CD14-positive monocyte (primary cell): ENCODE measurements around the gene KAZN. TPM values are rescaled to one million over a fixed set of nuclear protein-coding genes. Genes with fewer than 3 reads are reported as not detected.
A peak's percentile ranks its signal among the peaks of the same experiment; 100 is the strongest.

Experiments used
- DNase-seq, 3 donors: peaks; one replicate each; pipeline ENCODE4 v3.0.0-alpha.2; 2011 to 2022
- H2AFZ ChIP-seq: 2 replicates; pipeline ENCODE4 v1.6.0; 2012; ENCODE audit warnings: mild to moderate bottlenecking, low read depth, low read length, inconsistent platforms; ENCODE audit not compliant: insufficient read depth, poor library complexity, severe bottlenecking
- H3K27ac ChIP-seq, 2 donors: 1 replicate in 1 of 2; 2 replicates in 1 of 2; pipeline ENCODE4 v1.5.1; 2012 to 2013; ENCODE audit warnings: low read length in 2 of 2, control low read depth in 1 of 2, inconsistent platforms in 1 of 2, low read depth in 1 of 2, mild to moderate bottlenecking in 1 of 2
- H3K27me3 ChIP-seq, 2 donors: one replicate each; pipeline versions ENCODE4 v1.6.0 to v1.6.1; 2011 to 2013; ENCODE audit warnings: low read length in 2 of 2; ENCODE audit not compliant: control insufficient read depth in 2 of 2, insufficient read depth in 2 of 2
- H3K36me3 ChIP-seq, 2 donors: replicated peaks in 1 of 2; 1 replicate in 1 of 2; 2 replicates in 1 of 2; pipeline versions ENCODE4 v1.5.1 to v1.6.1; 2012 to 2013; ENCODE audit warnings: low read length in 2 of 2, control low read depth in 1 of 2, inconsistent platforms in 1 of 2, mild to moderate bottlenecking in 1 of 2; ENCODE audit not compliant: insufficient read depth in 2 of 2, control insufficient read depth in 1 of 2
- H3K4me1 ChIP-seq, 2 donors: 1 replicate in 1 of 2; 2 replicates in 1 of 2; pipeline versions ENCODE4 v1.5.1 to v1.6.1; 2012 to 2013; ENCODE audit warnings: low read length in 2 of 2, control low read depth in 1 of 2, inconsistent platforms in 1 of 2, mild to moderate bottlenecking in 1 of 2, moderate library complexity in 1 of 2; ENCODE audit not compliant: insufficient read depth in 2 of 2, control insufficient read depth in 1 of 2
- H3K4me2 ChIP-seq: replicated peaks from 2 replicates; pipeline ENCODE3; 2012; ENCODE audit warnings: low read length, moderate library complexity, mild to moderate bottlenecking; ENCODE audit not compliant: poor library complexity, severe bottlenecking; ENCODE audit errors: extremely low read depth
- H3K4me3 ChIP-seq, 3 experiments: fragments of 200-600 bp in 1 of 3; sonication (generic) in 1 of 3; replicated peaks in 1 of 3; 1 replicate in 2 of 3; 2 replicates in 1 of 3; pipeline ENCODE4 v1.5.1; 2011 to 2013; ENCODE audit warnings: low read length in 3 of 3, mild to moderate bottlenecking in 3 of 3, control low read depth in 2 of 3, low read depth in 2 of 3, inconsistent platforms in 1 of 3, moderate library complexity in 1 of 3
- H3K79me2 ChIP-seq: 2 replicates; pipeline ENCODE4 v1.6.0; 2012; ENCODE audit warnings: mild to moderate bottlenecking, control low read depth, inconsistent platforms, low read length, moderate library complexity; ENCODE audit not compliant: insufficient read depth
- H3K9ac ChIP-seq: 2 replicates; pipeline ENCODE4 v1.6.0; 2017; ENCODE audit warnings: low read length, mild to moderate bottlenecking; ENCODE audit not compliant: insufficient read depth, poor library complexity, severe bottlenecking
- H3K9me3 ChIP-seq, 2 donors: replicated peaks in 1 of 2; 1 replicate in 1 of 2; 2 replicates in 1 of 2; pipeline versions ENCODE4 v1.5.1 to v1.6.1; 2012 to 2013; ENCODE audit warnings: low read length in 2 of 2, control low read depth in 1 of 2; ENCODE audit not compliant: control insufficient read depth in 1 of 2, insufficient read depth in 1 of 2
- H4K20me1 ChIP-seq: 2 replicates; pipeline ENCODE4 v1.6.0; 2012; ENCODE audit warnings: mild to moderate bottlenecking, low read length, control low read depth, moderate library complexity; ENCODE audit not compliant: insufficient read depth
- H3K27ac Mint-ChIP-seq, 7 donors: one replicate each; pipeline ENCODE4 v1.8.0; 2020; ENCODE audit warnings: mild to moderate bottlenecking in 7 of 7, mixed read lengths in 7 of 7, moderate library complexity in 6 of 7, inconsistent platforms in 2 of 7
- H3K27me3 Mint-ChIP-seq, 3 donors: one replicate each; pipeline ENCODE4 v1.8.0; 2021 to 2022; ENCODE audit warnings: low read depth in 3 of 3, mild to moderate bottlenecking in 3 of 3, mixed read lengths in 3 of 3, moderate library complexity in 3 of 3, inconsistent platforms in 1 of 3
- H3K36me3 Mint-ChIP-seq, 2 donors: one replicate each; pipeline ENCODE4 v1.8.0; 2020; ENCODE audit warnings: mixed read lengths in 2 of 2, inconsistent platforms in 1 of 2, mild to moderate bottlenecking in 1 of 2
- H3K4me1 Mint-ChIP-seq: one replicate; pipeline ENCODE4 v1.8.0; 2020; ENCODE audit warnings: mild to moderate bottlenecking, mixed read lengths
- H3K4me3 Mint-ChIP-seq, 2 donors: one replicate each; pipeline ENCODE4 v1.8.0; 2020; ENCODE audit warnings: mild to moderate bottlenecking in 2 of 2, mixed read lengths in 2 of 2, moderate library complexity in 1 of 2
- H3K9me3 Mint-ChIP-seq, 7 donors: one replicate each; pipeline ENCODE4 v1.8.0; 2020 to 2022; ENCODE audit warnings: mixed read lengths in 7 of 7, mild to moderate bottlenecking in 6 of 7, moderate library complexity in 6 of 7, inconsistent platforms in 2 of 7
- WGBS: methylation state at CpG from one replicate; pipeline ENCODE4 v1.1.5; 2013; ENCODE audit warnings: missing lambda C conversion rate; ENCODE audit not compliant: insufficient coverage; 5-methylcytosine and 5-hydroxymethylcytosine counted together
- intact Hi-C, 2 donors: fragments of 100-400 bp; cut with micrococcal nuclease; formaldehyde crosslinking; loops; one replicate each; pipeline versions ENCODE4 v1.15.0 to v1.15.1; 2023
- polyA plus RNA-seq, 3 donors: library from polyadenylated mRNA; depleted of rRNA in 1 of 3; unstranded in 2 of 3; stranded (reverse) in 1 of 3; fragments of 300-500 nt in 2 of 3; fragments of >200 nt in 1 of 3; fragmentation: Illumina TruSeq in 2 of 3; gene quantifications; 1 replicate in 2 of 3; 2 replicates in 1 of 3; pipeline ENCODE4 v1.2.3, GENCODE V29; 2012 to 2021
- TF ChIP-seq, protein P1 (sequence below): fragments of 200-600 bp; IDR thresholded peaks from one replicate; pipeline ENCODE4 v1.8.0; 2022; ENCODE audit warnings: antibody characterized with exemption, mild to moderate bottlenecking

KAZN gene
- polyA plus RNA-seq, 3 donors, result not detected

DNA sequence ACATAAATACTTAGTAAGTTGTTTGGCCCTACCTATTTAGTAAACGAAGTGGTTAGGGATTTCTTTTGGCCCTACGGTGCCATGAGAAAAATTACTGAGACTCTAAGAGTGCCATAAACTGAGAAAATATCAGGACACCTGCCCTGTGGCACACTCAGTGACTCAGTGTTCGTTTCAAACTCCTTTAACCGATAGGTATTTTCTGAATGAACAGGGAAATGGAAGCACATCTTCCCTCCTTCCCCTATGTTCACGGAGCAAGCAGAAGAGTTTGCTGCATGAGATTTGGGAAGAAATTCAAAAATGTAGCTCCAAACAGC is 134.2 kb downstream of the KAZN start:
- H3K4me1 Mint-ChIP-seq, result peaks cover 11% of the 10 kb centered on the region
- Histone ChIP-seq H2AFZ (no peak overlapping the region), H3K4me3 (no peak overlapping the region), H3K9me3 (no peaks in the 10 kb centered on the region), H3K27me3 (no peaks in the 10 kb centered on the region), H3K4me1 (peaks cover 5 to 9% of the 10 kb centered on the region in 2 donors), H3K36me3 (no peaks in the 10 kb centered on the region), H4K20me1 (no peaks in the 10 kb centered on the region), H3K4me2 (no peak overlapping the region), H3K27ac (no peak overlapping the region), H3K79me2 (no peaks in the 10 kb centered on the region), H3K9ac (no peak overlapping the region)
- no peaks in the 10 kb centered on the region for H3K36me3 Mint-ChIP-seq
- intact Hi-C loops, result no loop called here
- no peak overlapping the region for H3K27ac Mint-ChIP-seq
- peaks cover 0 to 8% (median 6%) of the 10 kb centered on the region in 3 donors for H3K27me3 Mint-ChIP-seq
- peaks cover 0 to 1% (median 0%) of the 10 kb centered on the region in 7 donors for H3K9me3 Mint-ChIP-seq
- no peak for DNase-seq
- WGBS, result 100% methylated on average over 1 of the region's 5 CpGs
- H3K4me3 Mint-ChIP-seq, result no peak overlapping the region
- TF ChIP-seq, protein P1, sequence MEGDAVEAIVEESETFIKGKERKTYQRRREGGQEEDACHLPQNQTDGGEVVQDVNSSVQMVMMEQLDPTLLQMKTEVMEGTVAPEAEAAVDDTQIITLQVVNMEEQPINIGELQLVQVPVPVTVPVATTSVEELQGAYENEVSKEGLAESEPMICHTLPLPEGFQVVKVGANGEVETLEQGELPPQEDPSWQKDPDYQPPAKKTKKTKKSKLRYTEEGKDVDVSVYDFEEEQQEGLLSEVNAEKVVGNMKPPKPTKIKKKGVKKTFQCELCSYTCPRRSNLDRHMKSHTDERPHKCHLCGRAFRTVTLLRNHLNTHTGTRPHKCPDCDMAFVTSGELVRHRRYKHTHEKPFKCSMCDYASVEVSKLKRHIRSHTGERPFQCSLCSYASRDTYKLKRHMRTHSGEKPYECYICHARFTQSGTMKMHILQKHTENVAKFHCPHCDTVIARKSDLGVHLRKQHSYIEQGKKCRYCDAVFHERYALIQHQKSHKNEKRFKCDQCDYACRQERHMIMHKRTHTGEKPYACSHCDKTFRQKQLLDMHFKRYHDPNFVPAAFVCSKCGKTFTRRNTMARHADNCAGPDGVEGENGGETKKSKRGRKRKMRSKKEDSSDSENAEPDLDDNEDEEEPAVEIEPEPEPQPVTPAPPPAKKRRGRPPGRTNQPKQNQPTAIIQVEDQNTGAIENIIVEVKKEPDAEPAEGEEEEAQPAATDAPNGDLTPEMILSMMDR, result no peak

DNA sequence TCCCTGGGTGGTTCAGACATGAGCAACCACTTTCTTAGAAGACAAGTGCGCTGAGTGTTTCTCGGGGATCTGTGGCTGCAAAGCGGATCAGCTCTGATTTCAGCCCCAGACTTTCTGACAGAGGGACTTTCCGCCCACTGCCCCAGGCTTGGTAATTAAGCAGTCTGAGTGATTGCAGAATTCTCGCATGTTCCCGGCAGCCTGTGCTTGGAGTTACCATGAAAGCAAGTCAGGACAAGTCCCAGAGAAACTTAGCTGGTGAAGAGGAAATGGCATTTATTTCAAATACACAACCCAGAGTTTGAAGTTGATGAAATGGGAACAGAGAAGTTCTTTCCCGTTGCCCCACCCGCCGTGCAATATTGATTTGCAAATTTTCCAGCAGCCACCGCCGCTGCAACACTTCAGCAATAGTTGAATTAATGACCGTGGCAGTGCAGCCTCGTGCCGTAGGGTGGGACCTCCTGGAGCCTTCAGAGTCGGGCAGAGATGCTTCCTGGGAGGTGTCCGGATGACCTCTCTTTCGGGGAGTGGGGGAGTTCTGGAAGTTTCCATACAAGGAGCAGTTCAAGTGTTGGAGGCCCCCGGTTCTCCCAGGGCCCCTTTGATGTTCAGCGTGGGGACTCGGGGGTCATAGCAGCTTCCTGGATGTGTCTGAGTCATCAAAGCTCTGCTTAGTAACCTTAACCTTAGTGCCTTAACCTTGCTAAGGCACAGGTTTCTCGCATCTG is 134.7 kb downstream of the KAZN start:
- Histone ChIP-seq H3K27me3 (no peaks in the 10 kb centered on the region), H3K4me1 (peaks cover 5 to 9% of the 10 kb centered on the region in 2 donors), H4K20me1 (no peaks in the 10 kb centered on the region), H3K9me3 (no peaks in the 10 kb centered on the region), H3K9ac (no peak overlapping the region), H2AFZ (peak overlapping the region; percentile 22), H3K79me2 (no peaks in the 10 kb centered on the region), H3K27ac (no peak overlapping the region), H3K4me2 (no peak overlapping the region), H3K4me3 (no peak overlapping the region), H3K36me3 (no peaks in the 10 kb centered on the region)
- peaks cover 11% of the 10 kb centered on the region for H3K4me1 Mint-ChIP-seq
- TF ChIP-seq, protein P1, result no peak
- H3K27me3 Mint-ChIP-seq, result peaks cover 0 to 8% (median 6%) of the 10 kb centered on the region in 3 donors
- no peak overlapping the region for H3K4me3 Mint-ChIP-seq
- WGBS, result 49% methylated on average over 11 of the region's 21 CpGs
- H3K9me3 Mint-ChIP-seq, result peaks cover 0 to 1% (median 0%) of the 10 kb centered on the region in 7 donors
- H3K27ac Mint-ChIP-seq, result peak overlapping the region in 1 of 7 donors; percentile 8
- H3K36me3 Mint-ChIP-seq, result no peaks in the 10 kb centered on the region
- no peak for DNase-seq
- intact Hi-C loops, result no loop called here
